Fibroblast of lung (primary cell): Measurements from ENCODE around the gene NUP214. TPM values are rescaled to one million over a fixed set of nuclear protein-coding genes. Genes with fewer than 3 reads are reported as not detected.
A peak's percentile ranks its signal among the peaks of the same experiment; 100 is the strongest.

Experiments used
- DNase-seq, 2 donors: peaks; one replicate each; pipeline versions ENCODE4 v3.0.0 to v3.0.0-alpha.2; 2010; ENCODE audit warnings: low read depth in 2 of 2
- H2AFZ ChIP-seq: 2 replicates; pipeline ENCODE4 v1.5.1; 2012; ENCODE audit warnings: low read length, control low read depth, inconsistent platforms
- H3K27ac ChIP-seq: 2 replicates; pipeline ENCODE4 v1.5.1; 2011; ENCODE audit warnings: low read length, control low read depth; ENCODE audit not compliant: insufficient read depth
- H3K27me3 ChIP-seq: 2 replicates; pipeline ENCODE4 v1.5.1; 2011; ENCODE audit warnings: mild to moderate bottlenecking, low read length; ENCODE audit not compliant: control insufficient read depth, insufficient read depth
- H3K36me3 ChIP-seq: 2 replicates; pipeline ENCODE4 v1.5.1; 2011; ENCODE audit warnings: low read length; ENCODE audit not compliant: control insufficient read depth, insufficient read depth
- H3K4me1 ChIP-seq: 2 replicates; pipeline ENCODE4 v1.5.1; 2011; ENCODE audit warnings: low read length; ENCODE audit not compliant: control insufficient read depth, insufficient read depth; ENCODE audit errors: extremely low read depth
- H3K4me2 ChIP-seq: 2 replicates; pipeline ENCODE4 v1.5.1; 2011; ENCODE audit warnings: low read length, control low read depth; ENCODE audit not compliant: insufficient read depth; ENCODE audit errors: extremely low read depth
- H3K4me3 ChIP-seq, 4 experiments: fragments of 200-600 bp in 1 of 4; sonication (generic) in 1 of 4; replicated peaks in 1 of 4; 2 replicates each; pipeline ENCODE4 v1.5.1; 2011 to 2016; ENCODE audit warnings: low read length in 4 of 4, low read depth in 3 of 4, mild to moderate bottlenecking in 3 of 4, control low read depth in 2 of 4, inconsistent platforms in 1 of 4, mixed read lengths in 1 of 4; ENCODE audit not compliant: insufficient read depth in 1 of 4; ENCODE audit errors: control extremely low read depth in 1 of 4
- H3K79me2 ChIP-seq: 2 replicates; pipeline ENCODE4 v1.5.1; 2012; ENCODE audit warnings: mild to moderate bottlenecking, low read length, inconsistent platforms; ENCODE audit not compliant: control insufficient read depth, insufficient read depth
- H3K9ac ChIP-seq: 2 replicates; pipeline ENCODE4 v1.5.1; 2011; ENCODE audit warnings: mild to moderate bottlenecking, low read length, control low read depth; ENCODE audit not compliant: insufficient read depth
- H3K9me3 ChIP-seq: 2 replicates; pipeline ENCODE4 v1.5.1; 2012; ENCODE audit warnings: low read depth, low read length; ENCODE audit not compliant: control insufficient read depth, insufficient read depth
- H4K20me1 ChIP-seq: 2 replicates; pipeline ENCODE4 v1.5.1; 2011; ENCODE audit warnings: low read length; ENCODE audit not compliant: control insufficient read depth, insufficient read depth; ENCODE audit errors: extremely low read depth
- CTCF ChIP-seq, 2 donors: IDR thresholded peaks in 1 of 2; conservative IDR thresholded peaks in 1 of 2; 1 replicate in 1 of 2; 2 replicates in 1 of 2; pipeline ENCODE4 v1.5.1; 2011 to 2012; ENCODE audit warnings: low read length in 2 of 2, control low read depth in 1 of 2, inconsistent platforms in 1 of 2, low read depth in 1 of 2, mild to moderate bottlenecking in 1 of 2
- EZH2 ChIP-seq: IDR thresholded peaks from 2 replicates; pipeline ENCODE4 v1.5.1; 2012; ENCODE audit warnings: low read length, control low read depth, mild to moderate bottlenecking; ENCODE audit errors: missing control alignments
- polyA plus RNA-seq, 2 donors: library from polyadenylated mRNA; depleted of rRNA in 1 of 2; stranded (reverse) in 1 of 2; unstranded in 1 of 2; fragments of >200 nt; gene quantifications; 2 replicates each; pipeline ENCODE4 v1.2.1, GENCODE V29; 2011 to 2012; ENCODE audit warnings: missing spikeins in 1 of 2
- total RNA-seq: library from RNA; depleted of rRNA; stranded (reverse); fragments of >200 nt; gene quantifications from 2 replicates; pipeline ENCODE4 v1.2.1, GENCODE V29; 2014

The NUP214 gene
- total and polyA plus RNA-seq, 2 donors (not counting 1 experiment from before 2014, with no cell fraction given), result 5.0 to 12.2 TPM

GRCh38 chr9:131252120-131252519, 126.7 kb downstream of the NUP214 start:
- no peak overlapping the region for H3K27ac ChIP-seq
- H3K9ac ChIP-seq, result no peak overlapping the region
- no peak overlapping the region for H3K4me2 ChIP-seq
- no peak for TF ChIP-seq CTCF (conservative IDR thresholded peaks at IDR 0.05 in 1 of 2, IDR thresholded peaks at IDR 0.05 in 1 of 2; ENCODE audit: low read depth in 1 of 2, low read length in 2 of 2)
- TF ChIP-seq EZH2, result no peak
- H3K9me3 ChIP-seq, result no peaks in the 10 kb centered on the region
- H3K79me2 ChIP-seq, result no peaks in the 10 kb centered on the region
- peaks cover 10% of the 10 kb centered on the region for H3K4me1 ChIP-seq
- H4K20me1 ChIP-seq, result no peaks in the 10 kb centered on the region
- no peak overlapping the region for H2AFZ ChIP-seq
- no peaks in the 10 kb centered on the region for H3K36me3 ChIP-seq
- no peaks in the 10 kb centered on the region for H3K27me3 ChIP-seq
- no peak overlapping the region for H3K4me3 ChIP-seq
- DNase-seq, result no peak

DNA sequence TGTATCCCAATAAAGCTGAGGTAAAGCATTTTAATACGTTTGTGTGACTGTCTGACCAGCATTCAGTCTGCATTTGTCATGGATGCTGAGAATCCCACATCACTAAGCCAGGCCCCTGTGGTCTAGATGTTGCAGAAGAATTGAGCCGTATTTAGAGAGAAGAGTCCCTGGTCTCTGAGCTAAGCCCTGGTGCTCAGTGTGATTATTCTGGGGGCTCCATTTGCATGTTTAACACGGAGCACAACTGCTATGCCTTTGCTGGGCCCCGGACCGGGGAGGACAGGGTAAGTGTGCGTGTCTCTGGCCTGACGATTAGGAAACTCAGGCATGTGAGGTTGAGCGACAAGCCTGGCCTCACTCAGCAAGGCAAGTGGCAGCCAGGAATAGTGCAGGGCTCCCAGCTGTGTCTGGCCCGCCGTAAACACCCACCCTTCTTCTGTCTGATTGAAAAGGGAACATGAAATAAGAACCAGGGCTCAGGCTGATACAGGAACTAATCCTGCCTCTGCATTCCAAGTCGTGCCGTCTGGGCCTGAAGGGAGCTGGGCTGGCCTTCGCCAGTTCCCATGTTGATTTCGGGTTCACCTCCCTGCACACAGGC, 128.6 kb downstream of the NUP214 start:
- Histone ChIP-seq H3K4me3 (no peak overlapping the region), H4K20me1 (no peaks in the 10 kb centered on the region), H3K27ac (no peak overlapping the region), H2AFZ (no peak overlapping the region), H3K4me1 (peaks cover 10% of the 10 kb centered on the region), H3K79me2 (no peaks in the 10 kb centered on the region), H3K36me3 (no peaks in the 10 kb centered on the region), H3K9me3 (no peaks in the 10 kb centered on the region), H3K9ac (no peak overlapping the region), H3K27me3 (no peaks in the 10 kb centered on the region), H3K4me2 (no peak overlapping the region)
- TF ChIP-seq CTCF (conservative IDR thresholded peaks at IDR 0.05 in 1 of 2, IDR thresholded peaks at IDR 0.05 in 1 of 2; ENCODE audit: low read depth in 1 of 2, low read length in 2 of 2) (no peak), EZH2 (no peak)
- DNase-seq, result peak in 1 of 2 donors; percentile 68

- Histone ChIP-seq H3K9me3 (no peaks in the 10 kb centered on the region), H3K27me3 (no peaks in the 10 kb centered on the region), H3K4me1 (peaks cover 10% of the 10 kb centered on the region), H3K4me3 (no peak overlapping the region), H3K36me3 (no peaks in the 10 kb centered on the region), H4K20me1 (no peaks in the 10 kb centered on the region), H3K79me2 (no peaks in the 10 kb centered on the region), H2AFZ (no peak overlapping the region), H3K27ac (no peak overlapping the region), H3K9ac (no peak overlapping the region), H3K4me2 (no peak overlapping the region)
- no peak for TF ChIP-seq CTCF (conservative IDR thresholded peaks at IDR 0.05 in 1 of 2, IDR thresholded peaks at IDR 0.05 in 1 of 2; ENCODE audit: low read depth in 1 of 2, low read length in 2 of 2)
- no peak for TF ChIP-seq EZH2
- DNase-seq, result no peak
Observed at GRCh38 chr9:131254626-131255025, 129.2 kb downstream of the NUP214 start.
